ENCODE data around the gene LPCAT1. TPM values are rescaled to one million over a fixed set of nuclear protein-coding genes. Genes with fewer than 3 reads are reported as not detected.
A peak's percentile ranks its signal among the peaks of the same experiment; 100 is the strongest.

LPCAT1 gene
- total and polyA plus RNA-seq, 8 donors = 5.2 to 229 (median 14.4) TPM

DNA sequence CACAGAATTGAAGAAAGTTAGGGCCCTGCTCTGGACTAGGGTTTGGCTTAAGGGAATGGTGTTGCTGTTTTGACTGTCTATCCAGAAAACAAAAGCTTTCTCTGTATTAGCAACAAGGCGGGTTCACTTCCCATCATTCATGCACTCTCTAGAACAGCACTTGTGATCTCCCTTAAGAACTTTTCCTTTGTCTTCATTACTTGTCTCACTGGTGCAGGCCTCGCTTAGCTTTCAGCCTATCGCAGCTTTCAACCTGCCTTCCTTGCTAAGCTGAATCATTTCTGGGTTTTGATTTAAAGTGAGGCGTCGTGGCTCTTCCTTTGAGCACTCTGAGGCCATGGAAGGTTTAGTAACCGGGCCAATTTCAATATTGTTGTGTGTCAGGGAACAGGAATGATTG, 35.2 kb upstream of the LPCAT1 start:
- no peak overlapping the region for H3K27ac ChIP-seq

DNA sequence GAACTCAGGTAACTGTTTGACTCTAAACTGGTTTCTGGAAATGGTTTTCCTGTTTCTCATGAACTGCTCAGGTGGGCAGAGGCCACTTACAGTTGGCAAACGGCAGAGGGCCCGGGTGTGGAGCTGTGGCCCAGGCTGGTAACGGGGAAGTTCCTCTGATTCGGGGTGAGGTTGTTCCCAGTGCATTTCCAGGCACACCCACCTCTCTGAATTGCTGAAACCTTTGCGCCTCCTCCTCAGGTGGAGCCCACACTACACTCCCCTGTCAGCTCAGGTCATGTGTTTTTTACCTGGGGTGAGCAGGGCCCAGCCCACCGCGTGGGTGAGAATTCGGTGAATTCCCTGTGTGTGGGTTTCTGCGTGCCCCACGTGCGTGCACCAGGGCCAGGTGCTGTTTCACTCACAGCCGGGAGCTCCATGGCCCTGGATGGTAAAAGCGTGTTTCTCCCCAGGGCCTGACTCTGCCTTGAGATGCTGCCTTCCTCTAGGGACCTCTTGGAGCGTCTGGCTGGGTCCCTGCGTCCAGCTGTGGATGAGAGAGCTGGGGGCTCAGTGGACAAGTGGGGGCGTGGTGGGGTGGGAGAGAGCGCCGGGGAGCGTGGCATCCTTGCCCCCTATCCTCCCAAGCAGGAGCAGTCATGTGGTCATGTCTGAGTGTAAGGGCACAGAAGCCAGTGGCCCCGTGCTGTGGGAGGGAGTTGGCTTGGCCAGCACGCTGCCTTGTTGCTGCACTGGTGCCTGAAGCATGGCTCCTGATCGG, 33.5 kb upstream of the LPCAT1 start:
- H3K27ac ChIP-seq = no peak overlapping the region
- peaks cover 0 to 35% (median 0%) of the 10 kb centered on the region in 3 donors for H3K27me3 ChIP-seq
- WGBS, 5 donors = 60 to 83% (median 77%) methylated on average over 7 to 22 of the region's 22 CpGs
- no peak overlapping the region for H3K4me3 ChIP-seq
- no peaks in the 10 kb centered on the region for H3K9me3 ChIP-seq
- peak in 1 of 2 donors; percentile 0 for DNase-seq
- TF ChIP-seq, protein P1, sequence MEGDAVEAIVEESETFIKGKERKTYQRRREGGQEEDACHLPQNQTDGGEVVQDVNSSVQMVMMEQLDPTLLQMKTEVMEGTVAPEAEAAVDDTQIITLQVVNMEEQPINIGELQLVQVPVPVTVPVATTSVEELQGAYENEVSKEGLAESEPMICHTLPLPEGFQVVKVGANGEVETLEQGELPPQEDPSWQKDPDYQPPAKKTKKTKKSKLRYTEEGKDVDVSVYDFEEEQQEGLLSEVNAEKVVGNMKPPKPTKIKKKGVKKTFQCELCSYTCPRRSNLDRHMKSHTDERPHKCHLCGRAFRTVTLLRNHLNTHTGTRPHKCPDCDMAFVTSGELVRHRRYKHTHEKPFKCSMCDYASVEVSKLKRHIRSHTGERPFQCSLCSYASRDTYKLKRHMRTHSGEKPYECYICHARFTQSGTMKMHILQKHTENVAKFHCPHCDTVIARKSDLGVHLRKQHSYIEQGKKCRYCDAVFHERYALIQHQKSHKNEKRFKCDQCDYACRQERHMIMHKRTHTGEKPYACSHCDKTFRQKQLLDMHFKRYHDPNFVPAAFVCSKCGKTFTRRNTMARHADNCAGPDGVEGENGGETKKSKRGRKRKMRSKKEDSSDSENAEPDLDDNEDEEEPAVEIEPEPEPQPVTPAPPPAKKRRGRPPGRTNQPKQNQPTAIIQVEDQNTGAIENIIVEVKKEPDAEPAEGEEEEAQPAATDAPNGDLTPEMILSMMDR (IDR thresholded peaks at IDR 0.05) = no peak
- TF ChIP-seq POLR2AphosphoS5 (IDR thresholded peaks at IDR 0.05) = no peak
- TF ChIP-seq POLR2A (IDR thresholded peaks at IDR 0.05) = no peak
- TF ChIP-seq EP300 (IDR thresholded peaks at IDR 0.05) = no peak
- intact Hi-C loops (cut with DNase I; ENCODE audit: low total_unique reads) = no loop called here
- H3K4me1 ChIP-seq = peaks cover 0 to 22% (median 6%) of the 10 kb centered on the region in 4 donors
- no peaks in the 10 kb centered on the region for H3K36me3 ChIP-seq

More for the DNA sequence above, 35.2 kb upstream of the LPCAT1 start:
- H3K4me3 ChIP-seq = no peak overlapping the region
- intact Hi-C loops (cut with DNase I; ENCODE audit: low total_unique reads) = no loop called here
- no peaks in the 10 kb centered on the region for H3K9me3 ChIP-seq
- no peaks in the 10 kb centered on the region for H3K36me3 ChIP-seq
- DNase-seq = no peak
- TF ChIP-seq, protein P1 (IDR thresholded peaks at IDR 0.05) = no peak
- no peak for TF ChIP-seq POLR2AphosphoS5 (IDR thresholded peaks at IDR 0.05)
- no peak for TF ChIP-seq EP300 (IDR thresholded peaks at IDR 0.05)
- no peak for TF ChIP-seq POLR2A (IDR thresholded peaks at IDR 0.05)
- peaks cover 0 to 30% (median 0%) of the 10 kb centered on the region in 3 donors for H3K27me3 ChIP-seq
- WGBS, 5 donors = 66 to 86% (median 77%) methylated on average over 6 of the region's 6 CpGs
- peaks cover 0 to 15% (median 3%) of the 10 kb centered on the region in 4 donors for H3K4me1 ChIP-seq

DNA sequence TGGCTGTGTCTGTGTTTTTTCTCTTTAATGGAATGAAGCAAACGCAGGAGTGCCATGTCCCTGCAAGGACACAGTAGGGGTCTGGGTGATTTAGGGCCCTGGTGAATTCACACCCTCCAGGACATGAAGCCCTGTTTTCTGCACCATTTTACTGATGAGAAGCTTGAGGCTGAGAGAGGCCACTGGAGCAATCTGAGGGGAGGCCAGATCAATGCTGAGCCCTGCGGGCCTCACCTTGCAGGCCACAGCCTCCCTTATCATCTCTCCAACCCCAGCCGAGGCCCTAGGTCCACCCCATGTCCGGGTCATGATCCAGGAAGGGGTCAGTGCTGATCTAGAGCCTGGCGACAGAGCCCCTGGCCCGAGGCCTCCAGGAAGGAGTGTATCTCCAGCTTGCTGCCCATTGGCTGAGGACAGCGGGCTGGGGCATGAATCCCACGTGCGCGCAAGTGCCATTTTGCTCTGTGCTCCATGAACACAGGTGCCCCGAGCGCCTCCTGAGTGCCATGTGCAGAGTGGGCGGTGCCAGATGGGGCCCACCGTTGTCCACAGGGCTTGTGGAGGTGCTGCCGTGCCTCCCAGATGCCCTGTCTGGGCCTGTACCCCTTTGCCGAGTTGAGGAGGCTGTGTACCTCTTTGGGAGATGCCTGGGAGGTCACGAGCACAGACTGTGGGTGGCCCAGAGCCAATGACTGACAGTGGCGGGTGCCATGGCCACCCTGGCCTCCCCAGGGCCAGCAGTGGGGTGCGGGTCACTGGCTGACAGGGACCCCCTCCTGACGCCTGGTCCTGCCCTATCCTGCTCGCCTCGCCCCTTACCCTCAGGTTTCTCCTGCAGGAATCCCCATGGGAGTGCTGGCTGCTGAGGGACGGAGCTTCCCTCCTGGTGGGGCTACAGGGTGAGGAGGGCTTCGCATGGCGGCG, 32.3 kb upstream of the LPCAT1 start:
- Histone ChIP-seq H3K4me1 (peaks cover 0 to 31% (median 6%) of the 10 kb centered on the region in 4 donors), H3K9me3 (no peaks in the 10 kb centered on the region), H3K27ac (no peak overlapping the region), H3K27me3 (peaks cover 0 to 35% (median 0%) of the 10 kb centered on the region in 3 donors), H3K4me3 (no peak overlapping the region), H3K36me3 (no peaks in the 10 kb centered on the region)
- DNase-seq = no peak
- intact Hi-C loops (cut with DNase I; ENCODE audit: low total_unique reads) = no loop called here
- TF ChIP-seq, protein P1 (IDR thresholded peaks at IDR 0.05) = no peak
- TF ChIP-seq POLR2AphosphoS5 (IDR thresholded peaks at IDR 0.05) = no peak
- no peak for TF ChIP-seq EP300 (IDR thresholded peaks at IDR 0.05)
- no peak for TF ChIP-seq POLR2A (IDR thresholded peaks at IDR 0.05)
- WGBS, 5 donors = 84 to 90% (median 89%) methylated on average over 17 to 26 of the region's 26 CpGs

Data from stomach (tissue), 9 donors.